C1 segment of cervical spinal cord (tissue), 14 donors: ENCODE results near the gene TFEC.
"Not testable (repeated sequence)": the region's sequence is repeated elsewhere in the genome, so short reads cannot be mapped to it uniquely, and the experiment has no call there.

Experiments
- DNase-seq, 14 donors: peaks; one replicate each; lab custom pipeline; 2025; lab: John Stamatoyannopoulos, UW

The TFEC gene

GRCh38 chr7:115988401-115988800 lies 42.2 kb downstream of the TFEC start:
- DNase-seq = no peak

- no peak for DNase-seq
These were observed 43.1 kb downstream of the TFEC start for GRCh38 chr7:115987486-115987885.

GRCh38 chr7:115984105-115984504 lies 46.5 kb downstream of the TFEC start:
- no peak for DNase-seq

GRCh38 chr7:115980159-115980558 lies 50.4 kb downstream of the TFEC start:
- DNase-seq = no peak

GRCh38 chr7:115976651-115977050 lies 53.9 kb downstream of the TFEC start:
- no peak for DNase-seq

- no peak for DNase-seq
These were observed 54.8 kb downstream of the TFEC start for GRCh38 chr7:115975766-115976165.

- DNase-seq = no peak
These were observed 57.2 kb downstream of the TFEC start for GRCh38 chr7:115973406-115973805.

GRCh38 chr7:115971506-115971905 lies 59.1 kb downstream of the TFEC start:
- DNase-seq = no peak

- DNase-seq = no peak
These were observed 62.0 kb downstream of the TFEC start for GRCh38 chr7:115968596-115968995.

GRCh38 chr7:115968171-115968570 lies 62.4 kb downstream of the TFEC start:
- DNase-seq = no peak

- no peak for DNase-seq
These were observed 64.6 kb downstream of the TFEC start for GRCh38 chr7:115965796-115966475.

GRCh38 chr7:115965236-115965635 lies 65.3 kb downstream of the TFEC start:
- no peak for DNase-seq

- no peak for DNase-seq
These were observed 65.8 kb downstream of the TFEC start for GRCh38 chr7:115964799-115965198.

- DNase-seq = no peak
These were observed 68.2 kb downstream of the TFEC start for GRCh38 chr7:115962340-115962739.

GRCh38 chr7:115953592-115954255 lies 76.8 kb downstream of the TFEC start:
- DNase-seq = no peak

GRCh38 chr7:115952832-115953231 lies 77.7 kb downstream of the TFEC start:
- DNase-seq = no peak

GRCh38 chr7:115951547-115951946 lies 79.0 kb downstream of the TFEC start:
- DNase-seq = no peak

GRCh38 chr7:115941703-115942268 lies 88.8 kb downstream of the TFEC start:
- DNase-seq = no peak

- no peak for DNase-seq
These were observed 90.0 kb downstream of the TFEC start for GRCh38 chr7:115940460-115941060.

GRCh38 chr7:115937960-115938359 lies 92.6 kb downstream of the TFEC start:
- no peak for DNase-seq

- DNase-seq = no peak
These were observed 97.1 kb downstream of the TFEC start for GRCh38 chr7:115933471-115933870.

- DNase-seq = no peak
These were observed 97.7 kb downstream of the TFEC start for GRCh38 chr7:115932880-115933279.

- not testable (repeated sequence) for DNase-seq
These were observed 100.4 kb downstream of the TFEC start for GRCh38 chr7:115930184-115930583.
